Measurements from ENCODE around the gene LRRC15. TPM values are rescaled to one million over a fixed set of nuclear protein-coding genes. Genes with fewer than 3 reads are reported as not detected.

LRRC15 gene
- total and polyA plus RNA-seq, 2 experiments from 2014 or later, result 16.4 to 21.2 TPM

GRCh38 chr3:194374935-194375334 lies 5.4 kb upstream of the LRRC15 start:
- no peaks in the 10 kb centered on the region for H3K79me2 ChIP-seq (ENCODE audit: insufficient read depth)
- H3K27ac ChIP-seq, result no peak overlapping the region
- no peak overlapping the region for H3K4me3 ChIP-seq
- H4K20me1 ChIP-seq (ENCODE audit: insufficient read depth), result no peaks in the 10 kb centered on the region
- H2AFZ ChIP-seq, result no peak overlapping the region
- no peaks in the 10 kb centered on the region for H3K9me3 ChIP-seq (ENCODE audit: low read depth)
- no peaks in the 10 kb centered on the region for H3K27me3 ChIP-seq (replicated peaks; ENCODE audit: insufficient read depth)
- in situ Hi-C loops (cut with MboI), result no loop called here
- no peak overlapping the region for H3K4me2 ChIP-seq (ENCODE audit: unreplicated experiment)
- no peak overlapping the region for H3K9ac ChIP-seq
- no peak for DNase-seq
- peaks cover under 1% of the 10 kb centered on the region for H3K4me1 ChIP-seq (ENCODE audit: insufficient read depth)
- H3K9me2 ChIP-seq (ENCODE audit: insufficient read depth), result no peaks in the 10 kb centered on the region
- 91 to 94% methylated on average over 10 of the region's 10 CpGs for WGBS, 2 experiments (ENCODE audit: low coverage in 1 of 2, low lambda C conversion rate in 2 of 2, missing lambda C conversion rate in 2 of 2)
- H3K36me3 ChIP-seq (ENCODE audit: low read depth), result no peaks in the 10 kb centered on the region
- TF ChIP-seq EZH2phosphoT487 (IDR thresholded peaks at IDR 0.05; ENCODE audit: insufficient read depth, low read depth) (no peak), EZH2 (IDR thresholded peaks at IDR 0.05; ENCODE audit: insufficient read depth, poor library complexity, severe bottlenecking) (no peak)
- H3F3A ChIP-seq (ENCODE audit: insufficient read depth), result no peaks in the 10 kb centered on the region

DNA sequence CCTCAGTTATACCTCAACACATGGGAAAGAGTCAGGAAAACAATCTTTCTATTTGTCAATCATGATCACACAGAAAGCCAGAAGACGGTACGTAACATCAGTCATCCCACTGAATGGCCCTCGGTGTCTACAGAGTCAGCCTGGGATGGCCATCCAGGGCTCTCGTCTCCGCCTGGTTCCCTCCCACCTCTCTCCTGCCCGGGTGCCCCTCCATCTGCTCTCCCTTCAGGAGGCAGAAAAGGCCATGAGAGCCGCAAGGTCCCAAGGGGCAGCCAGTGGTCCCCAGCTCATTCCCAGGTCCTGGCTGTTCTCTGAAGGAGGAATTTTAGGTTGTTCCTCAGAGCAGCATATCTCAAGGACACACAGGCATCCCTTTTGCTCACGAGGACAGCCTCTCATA lies 4.4 kb upstream of the LRRC15 start:
- no peak overlapping the region for H3K4me3 ChIP-seq
- no peak for DNase-seq
- H3K4me1 ChIP-seq (ENCODE audit: insufficient read depth), result peaks cover 10% of the 10 kb centered on the region
- no peaks in the 10 kb centered on the region for H3K36me3 ChIP-seq (ENCODE audit: low read depth)
- H3K9ac ChIP-seq, result no peak overlapping the region
- H3K9me2 ChIP-seq (ENCODE audit: insufficient read depth), result no peaks in the 10 kb centered on the region
- no peaks in the 10 kb centered on the region for H3K79me2 ChIP-seq (ENCODE audit: insufficient read depth)
- no peak for TF ChIP-seq EZH2phosphoT487 (IDR thresholded peaks at IDR 0.05; ENCODE audit: insufficient read depth, low read depth)
- no peak for TF ChIP-seq EZH2 (IDR thresholded peaks at IDR 0.05; ENCODE audit: insufficient read depth, poor library complexity, severe bottlenecking)
- H2AFZ ChIP-seq, result no peak overlapping the region
- no peak overlapping the region for H3K4me2 ChIP-seq (ENCODE audit: unreplicated experiment)
- no peak overlapping the region for H3K27ac ChIP-seq
- in situ Hi-C loops (cut with MboI), result no loop called here
- no peaks in the 10 kb centered on the region for H4K20me1 ChIP-seq (ENCODE audit: insufficient read depth)
- 83 to 86% methylated on average over 8 of the region's 8 CpGs for WGBS, 2 experiments (ENCODE audit: low coverage in 1 of 2, low lambda C conversion rate in 2 of 2, missing lambda C conversion rate in 2 of 2)
- H3K27me3 ChIP-seq (replicated peaks; ENCODE audit: insufficient read depth), result no peaks in the 10 kb centered on the region
- peaks cover 7% of the 10 kb centered on the region; the same call in 1 of the 2 replicates for H3F3A ChIP-seq (ENCODE audit: insufficient read depth)
- no peaks in the 10 kb centered on the region for H3K9me3 ChIP-seq (ENCODE audit: low read depth)

GRCh38 chr3:194373028-194373427 lies 3.5 kb upstream of the LRRC15 start:
- Histone ChIP-seq H3K4me2 (ENCODE audit: unreplicated experiment) (no peak overlapping the region), H3K9me2 (ENCODE audit: insufficient read depth) (no peaks in the 10 kb centered on the region), H3K27me3 (replicated peaks; ENCODE audit: insufficient read depth) (no peaks in the 10 kb centered on the region), H3K9ac (no peak overlapping the region), H3F3A (ENCODE audit: insufficient read depth) (peaks cover 9% of the 10 kb centered on the region; the same call in 1 of the 2 replicates), H3K9me3 (ENCODE audit: low read depth) (no peaks in the 10 kb centered on the region), H3K27ac (no peak overlapping the region), H3K36me3 (ENCODE audit: low read depth) (no peaks in the 10 kb centered on the region), H3K4me3 (no peak overlapping the region), H3K79me2 (ENCODE audit: insufficient read depth) (no peaks in the 10 kb centered on the region), H2AFZ (no peak overlapping the region), H3K4me1 (ENCODE audit: insufficient read depth) (peaks cover 18% of the 10 kb centered on the region), H4K20me1 (ENCODE audit: insufficient read depth) (no peaks in the 10 kb centered on the region)
- no peak for TF ChIP-seq EZH2phosphoT487 (IDR thresholded peaks at IDR 0.05; ENCODE audit: insufficient read depth, low read depth)
- no peak for TF ChIP-seq EZH2 (IDR thresholded peaks at IDR 0.05; ENCODE audit: insufficient read depth, poor library complexity, severe bottlenecking)
- DNase-seq, result no peak
- 89 to 94% methylated on average over 14 of the region's 14 CpGs for WGBS, 2 experiments (ENCODE audit: low coverage in 1 of 2, low lambda C conversion rate in 2 of 2, missing lambda C conversion rate in 2 of 2)
- in situ Hi-C loops (cut with MboI), result no loop called here

DNA sequence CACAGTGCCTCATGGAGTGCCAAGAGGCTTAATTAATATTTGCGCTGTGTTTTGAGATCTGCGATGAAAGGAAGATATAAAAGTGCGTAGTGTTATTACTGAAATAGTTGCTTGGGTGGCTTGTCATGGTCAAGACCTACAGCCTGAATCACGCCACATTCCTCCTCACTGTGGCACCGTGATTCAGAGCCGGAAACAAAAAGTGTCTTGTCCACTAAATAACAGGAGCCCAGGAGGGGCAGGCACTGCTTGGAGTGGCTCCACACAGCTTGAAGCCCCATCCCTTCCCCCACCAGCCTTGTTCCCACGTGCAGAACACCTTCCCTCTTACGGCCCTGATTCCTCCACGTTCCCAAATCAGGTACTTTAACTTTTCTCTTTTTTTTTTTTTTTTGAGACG lies 1.2 kb upstream of the LRRC15 start:
- H3K9me2 ChIP-seq (ENCODE audit: insufficient read depth), result no peaks in the 10 kb centered on the region
- no peak for TF ChIP-seq EZH2phosphoT487 (IDR thresholded peaks at IDR 0.05; ENCODE audit: insufficient read depth, low read depth)
- no peak for TF ChIP-seq EZH2 (IDR thresholded peaks at IDR 0.05; ENCODE audit: insufficient read depth, poor library complexity, severe bottlenecking)
- H3K36me3 ChIP-seq (ENCODE audit: low read depth), result no peaks in the 10 kb centered on the region
- H3K4me2 ChIP-seq (ENCODE audit: unreplicated experiment), result no peak overlapping the region
- H3K27me3 ChIP-seq (replicated peaks; ENCODE audit: insufficient read depth), result no peaks in the 10 kb centered on the region
- H2AFZ ChIP-seq, result no peak overlapping the region
- 93 to 95% methylated on average over 9 to 10 of the region's 10 CpGs for WGBS, 2 experiments (ENCODE audit: low coverage in 1 of 2, low lambda C conversion rate in 2 of 2, missing lambda C conversion rate in 2 of 2)
- H3K4me1 ChIP-seq (ENCODE audit: insufficient read depth), result peaks cover 24% of the 10 kb centered on the region
- H3K4me3 ChIP-seq, result no peak overlapping the region
- H3F3A ChIP-seq (ENCODE audit: insufficient read depth), result peaks cover 15% of the 10 kb centered on the region
- in situ Hi-C loops (cut with MboI), result no loop called here
- H3K9me3 ChIP-seq (ENCODE audit: low read depth), result no peaks in the 10 kb centered on the region
- H3K9ac ChIP-seq, result no peak overlapping the region
- H4K20me1 ChIP-seq (ENCODE audit: insufficient read depth), result no peaks in the 10 kb centered on the region
- H3K27ac ChIP-seq, result no peak overlapping the region
- DNase-seq, result no peak
- no peaks in the 10 kb centered on the region for H3K79me2 ChIP-seq (ENCODE audit: insufficient read depth)

- Histone ChIP-seq H3K9ac (peak overlapping the region; percentile 63), H3K36me3 (ENCODE audit: low read depth) (no peaks in the 10 kb centered on the region), H3K4me1 (ENCODE audit: insufficient read depth) (peaks cover 39% of the 10 kb centered on the region), H4K20me1 (ENCODE audit: insufficient read depth) (no peaks in the 10 kb centered on the region), H3K9me2 (ENCODE audit: insufficient read depth) (no peaks in the 10 kb centered on the region), H3K27me3 (replicated peaks; ENCODE audit: insufficient read depth) (no peaks in the 10 kb centered on the region), H3K79me2 (ENCODE audit: insufficient read depth) (no peaks in the 10 kb centered on the region), H3F3A (ENCODE audit: insufficient read depth) (peaks cover 21% of the 10 kb centered on the region), H3K27ac (peak overlapping the region; percentile 51; the same call in 1 of the 2 replicates), H3K4me3 (peak overlapping the region; percentile 53), H3K4me2 (ENCODE audit: unreplicated experiment) (peak overlapping the region; percentile 67), H3K9me3 (ENCODE audit: low read depth) (no peaks in the 10 kb centered on the region), H2AFZ (peak overlapping the region; percentile 39; the same call in 1 of the 2 replicates)
- 11 to 16% methylated on average over 6 of the region's 6 CpGs for WGBS, 2 experiments (ENCODE audit: low coverage in 1 of 2, low lambda C conversion rate in 2 of 2, missing lambda C conversion rate in 2 of 2)
- DNase-seq, result no peak
- no peak for TF ChIP-seq EZH2 (IDR thresholded peaks at IDR 0.05; ENCODE audit: insufficient read depth, poor library complexity, severe bottlenecking)
- TF ChIP-seq EZH2phosphoT487 (IDR thresholded peaks at IDR 0.05; ENCODE audit: insufficient read depth, low read depth), result no peak
- in situ Hi-C loops (cut with MboI), result no loop called here
Measured at GRCh38 chr3:194368918-194369317, 625 bp downstream of the LRRC15 start.

Data from GM23248 (cell line).